Glomerular endothelial cell (primary cell): Measurements from ENCODE around the gene SDS. TPM values are rescaled to one million over a fixed set of nuclear protein-coding genes. Genes with fewer than 3 reads are reported as not detected.

ENCODE experiments used
- DNase-seq: peaks from one replicate; pipeline ENCODE4 v3.0.0-alpha.2; 2011; ENCODE audit warnings: low read depth, low spot score; ENCODE audit errors: extremely low read depth
- total RNA-seq: library from RNA; depleted of rRNA; stranded (reverse); fragments of >200 nt; gene quantifications from 2 replicates; pipeline ENCODE4 v1.2.3, GENCODE V29; 2015

Gene SDS
- total RNA-seq, 1 donor from 2014 or later = not detected

GRCh38 chr12:113400362-113400761 is 3.3 kb downstream of the SDS start:
- no peak for DNase-seq

GRCh38 chr12:113399490-113399889 is 4.2 kb downstream of the SDS start:
- DNase-seq = no peak

- DNase-seq = no peak
Measured at GRCh38 chr12:113398346-113399290, 5.1 kb downstream of the SDS start.

DNA sequence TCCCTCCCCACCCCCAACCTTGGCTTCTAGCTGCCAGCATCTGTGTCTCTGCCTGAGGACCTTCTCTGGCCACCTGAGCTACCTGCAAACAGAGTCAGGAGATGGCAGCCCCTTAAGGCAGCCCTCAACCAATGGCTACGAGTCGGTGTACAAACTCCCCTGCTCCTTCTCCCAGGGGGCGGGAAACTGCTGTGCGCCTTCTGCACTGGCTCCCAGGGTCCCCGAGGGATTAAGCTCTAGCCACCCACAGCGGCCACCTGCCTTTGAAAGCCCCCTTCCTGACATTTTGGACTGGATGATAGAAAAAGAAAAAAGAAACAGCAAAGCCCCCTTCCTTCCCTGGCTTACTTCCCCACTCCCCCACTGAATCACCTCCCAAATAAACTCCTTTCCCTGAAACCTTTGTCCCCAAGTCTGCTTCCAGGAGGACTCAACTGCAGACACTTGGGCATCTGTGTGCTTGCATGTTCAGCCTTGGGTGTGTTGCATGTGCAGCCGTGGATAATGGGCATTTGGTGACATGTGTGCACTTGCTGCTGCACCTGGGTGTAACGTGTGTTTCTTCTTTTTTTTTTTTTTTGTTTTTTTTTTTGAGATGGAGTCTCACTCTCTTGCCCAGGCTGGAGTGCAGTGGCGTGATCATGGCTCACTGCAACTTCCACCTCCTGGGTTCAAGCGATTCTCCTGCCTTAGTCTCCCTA is 6.0 kb downstream of the SDS start:
- no peak for DNase-seq

- DNase-seq = no peak
Measured at GRCh38 chr12:113396828-113397496, 6.7 kb downstream of the SDS start.

DNA sequence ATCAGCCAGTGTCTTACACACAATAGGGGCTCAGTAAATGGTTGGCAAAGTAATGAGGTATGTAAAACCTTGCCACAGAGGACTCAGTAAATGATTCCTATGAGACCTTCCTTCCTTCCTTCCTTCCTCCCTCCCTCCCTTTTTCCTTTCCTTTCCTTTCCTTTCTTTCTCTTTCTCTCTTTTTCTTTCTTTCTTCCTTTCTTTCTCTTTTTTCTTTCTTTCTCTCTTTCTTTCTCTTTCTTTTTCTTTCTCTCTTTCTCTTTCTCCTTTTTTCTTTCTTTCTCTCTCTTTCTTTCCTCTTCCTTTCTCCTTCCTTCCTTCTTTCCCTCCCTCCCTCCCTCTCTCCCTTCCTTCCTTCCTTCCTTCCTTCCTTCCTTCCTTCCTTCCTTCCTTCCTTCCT is 7.5 kb downstream of the SDS start:
- DNase-seq = no peak

DNA sequence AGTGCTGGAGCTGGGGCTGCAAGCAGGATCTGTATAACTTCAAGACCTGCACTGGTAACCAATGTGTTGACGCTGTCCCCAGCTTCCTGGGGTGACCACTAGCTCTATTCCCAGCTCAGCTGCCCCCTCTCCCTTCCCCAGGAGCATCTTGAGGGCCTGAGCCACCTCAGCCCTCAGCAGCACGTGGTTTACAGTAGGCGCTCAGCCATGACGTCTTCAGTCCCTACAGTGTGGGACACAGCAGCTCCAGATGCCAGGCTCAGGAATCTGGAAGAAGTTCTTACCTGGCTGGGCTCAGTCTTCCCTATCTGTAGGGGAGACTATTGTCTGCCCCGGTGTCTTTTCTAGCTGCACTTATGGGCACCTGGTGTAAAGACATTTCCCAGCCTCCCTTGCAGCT is 8.6 kb downstream of the SDS start:
- DNase-seq = no peak

- DNase-seq = no peak
Measured at GRCh38 chr12:113393749-113394148, 9.9 kb downstream of the SDS start.

DNA sequence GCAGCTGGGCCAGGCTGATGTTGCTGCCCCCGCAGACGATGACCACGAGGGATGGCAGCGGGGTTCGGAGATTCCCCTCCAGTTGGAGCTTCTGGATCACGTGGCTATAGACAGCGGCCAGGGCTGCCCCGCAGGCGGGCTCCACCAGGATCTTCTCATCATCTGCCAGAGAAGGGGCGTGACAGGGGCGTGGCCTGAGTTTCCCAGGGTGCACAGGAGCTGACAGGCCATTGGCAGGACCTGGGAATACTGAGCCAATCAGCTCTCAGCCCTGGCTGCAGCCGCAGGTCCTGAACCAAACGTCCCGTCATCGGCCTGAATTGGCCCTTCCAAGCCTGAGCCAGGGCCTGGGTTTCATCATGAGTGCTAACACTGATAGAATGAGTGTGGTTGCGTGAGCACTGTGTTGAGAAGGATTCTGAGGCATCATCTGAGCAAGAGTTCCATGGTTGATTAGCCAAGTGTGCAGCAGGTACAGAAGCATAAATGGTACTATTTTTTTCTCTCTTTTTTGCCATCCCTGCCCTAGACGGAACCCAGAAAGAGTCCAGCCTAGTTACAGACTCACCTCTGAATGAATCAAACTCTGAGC is 10.6 kb downstream of the SDS start:
- no peak for DNase-seq

- DNase-seq = no peak
Measured at GRCh38 chr12:113392520-113392919, 11.2 kb downstream of the SDS start.

GRCh38 chr12:113391650-113392337 is 11.9 kb downstream of the SDS start:
- no peak for DNase-seq

DNA sequence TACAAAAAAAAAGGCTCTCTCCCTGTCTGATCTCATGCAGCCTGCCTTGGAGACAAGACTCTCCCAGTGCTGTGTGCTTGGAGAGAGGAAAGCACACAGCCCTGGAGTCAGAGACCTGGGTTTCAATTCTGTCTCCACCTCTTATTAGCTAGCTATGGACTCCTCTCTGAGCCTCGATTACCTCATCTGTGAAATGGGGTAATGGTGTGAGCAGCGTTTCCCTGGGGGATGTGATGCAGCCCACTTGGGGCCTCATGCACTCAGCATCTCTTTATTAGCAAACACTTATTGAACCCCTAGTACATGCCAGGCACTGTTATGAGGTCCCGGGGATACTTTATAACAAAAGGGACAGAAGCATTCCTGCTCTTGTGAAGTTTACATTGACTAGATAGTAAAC is 12.5 kb downstream of the SDS start:
- no peak for DNase-seq

DNA sequence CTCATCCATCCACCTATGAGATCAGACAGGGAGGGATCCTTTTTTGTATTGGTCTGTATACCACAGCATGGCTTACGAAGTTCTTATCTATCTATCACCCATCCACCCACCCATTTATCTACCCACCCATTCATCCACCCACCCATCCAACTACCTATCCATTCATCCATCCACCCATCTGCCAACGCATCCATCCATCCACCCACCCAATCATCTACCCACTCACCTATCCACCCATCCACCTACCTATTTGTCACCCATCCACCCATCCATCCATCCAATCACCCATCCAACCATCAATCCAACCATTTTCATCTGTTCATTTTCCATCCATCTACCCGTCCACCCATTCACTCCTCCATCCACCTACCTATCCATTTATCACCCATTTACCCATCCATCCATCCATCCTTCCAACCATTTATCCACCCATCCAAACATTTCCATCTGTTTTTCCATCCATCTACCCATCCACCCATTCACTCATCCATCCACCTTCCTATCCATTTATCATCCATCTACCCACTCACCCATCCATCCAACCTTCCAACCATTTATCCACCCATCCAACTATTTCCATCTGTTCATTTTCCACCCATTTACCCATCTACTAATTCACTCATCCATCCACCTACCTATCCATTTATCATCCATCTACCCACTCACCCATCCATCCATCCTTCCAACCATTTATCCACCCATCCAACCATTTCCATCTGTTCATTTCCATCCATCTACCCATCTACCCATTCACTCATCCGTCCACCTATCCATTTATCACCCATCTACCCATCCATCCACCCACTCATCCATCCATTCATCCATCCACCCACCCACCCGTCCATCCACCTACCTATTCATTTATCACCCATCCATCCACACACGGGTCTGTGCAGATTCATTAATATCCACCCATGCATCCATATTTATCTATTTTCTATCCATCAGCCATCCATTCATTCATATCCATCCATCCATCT is 13.3 kb downstream of the SDS start:
- DNase-seq = no peak

GRCh38 chr12:113388351-113388750 is 15.3 kb downstream of the SDS start:
- DNase-seq = no peak

DNA sequence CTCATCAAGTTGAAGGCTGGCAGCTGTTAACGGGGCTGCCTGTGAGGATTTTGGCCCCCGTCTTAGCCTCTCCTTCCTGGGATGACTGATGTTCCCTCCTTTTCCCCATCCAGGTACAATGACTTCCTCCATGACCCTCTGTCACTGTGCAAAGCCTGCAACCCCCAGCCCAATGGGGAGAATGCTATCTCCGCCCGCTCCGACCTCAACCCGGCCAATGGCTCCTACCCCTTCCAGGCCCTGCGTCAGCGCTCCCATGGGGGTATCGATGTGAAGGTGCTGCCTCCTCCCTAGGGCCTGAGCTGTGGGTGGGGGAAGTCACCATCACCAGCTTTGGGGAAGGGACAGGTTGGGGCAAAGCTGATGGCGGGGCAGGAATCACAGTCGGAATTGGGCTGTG is 16.1 kb downstream of the SDS start:
- DNase-seq = no peak

- DNase-seq = no peak
Measured at GRCh38 chr12:113386866-113387566, 16.7 kb downstream of the SDS start.

- no peak for DNase-seq
Measured at GRCh38 chr12:113385282-113385882, 18.3 kb downstream of the SDS start.

DNA sequence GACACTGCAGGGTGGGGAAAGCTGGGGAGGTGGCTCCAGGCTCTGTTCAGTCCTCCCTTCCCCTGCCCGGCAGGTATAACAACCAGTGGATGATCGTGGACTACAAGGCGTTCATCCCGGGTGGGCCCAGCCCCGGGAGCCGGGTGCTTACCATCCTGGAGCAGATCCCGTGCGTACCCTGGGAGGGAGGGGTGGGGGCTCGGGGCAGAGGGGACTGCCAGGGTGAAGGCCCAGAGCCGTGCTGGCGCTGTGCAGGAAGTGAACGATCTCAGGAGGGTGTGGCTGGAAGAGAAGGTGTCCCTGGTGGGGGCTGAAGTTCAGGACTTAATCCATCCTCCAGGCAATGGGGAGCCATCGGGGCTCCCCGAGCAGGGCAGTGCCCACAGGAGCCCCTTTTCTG is 18.9 kb downstream of the SDS start:
- DNase-seq = no peak
